NCI-H524 treated with DMSO at 0.1 percent for 48 hours (cell line): ENCODE data around the gene LCN2.

Experiments
- DNase-seq: peaks from one replicate; lab custom pipeline; 2025; lab: John Stamatoyannopoulos, UW

The LCN2 gene

GRCh38 chr9:128115187-128116103 lies 33.8 kb upstream of the LCN2 start:
- DNase-seq, result no peak

- no peak for DNase-seq
Measured at GRCh38 chr9:128116104-128117083, 32.9 kb upstream of the LCN2 start.

- peak; percentile 70 for DNase-seq
Measured at GRCh38 chr9:128117613-128118471, 31.4 kb upstream of the LCN2 start.

GRCh38 chr9:128118472-128118857 lies 30.8 kb upstream of the LCN2 start:
- DNase-seq, result no peak

GRCh38 chr9:128118971-128119665 lies 30.1 kb upstream of the LCN2 start:
- DNase-seq, result no peak

- DNase-seq, result no peak
Measured at GRCh38 chr9:128120061-128120740, 29.1 kb upstream of the LCN2 start.

- DNase-seq, result no peak
Measured at GRCh38 chr9:128120741-128121465, 28.4 kb upstream of the LCN2 start.

GRCh38 chr9:128121466-128121810 lies 27.8 kb upstream of the LCN2 start:
- no peak for DNase-seq

GRCh38 chr9:128121924-128122808 lies 27.1 kb upstream of the LCN2 start:
- no peak for DNase-seq

- no peak for DNase-seq
Measured at GRCh38 chr9:128122809-128123175, 26.5 kb upstream of the LCN2 start.

GRCh38 chr9:128123451-128124080 lies 25.7 kb upstream of the LCN2 start:
- no peak for DNase-seq

- DNase-seq, result no peak
Measured at GRCh38 chr9:128124451-128124850, 24.8 kb upstream of the LCN2 start.

- no peak for DNase-seq
Measured at GRCh38 chr9:128124873-128125579, 24.2 kb upstream of the LCN2 start.

GRCh38 chr9:128125580-128126354 lies 23.5 kb upstream of the LCN2 start:
- no peak for DNase-seq

GRCh38 chr9:128127568-128127989 lies 21.7 kb upstream of the LCN2 start, which contains the start of gene PTGES2:
Gene PTGES2 (minus strand): TSS chr9:128127729. CDS start chr9:128127717, 12 bp downstream.
- no peak for DNase-seq

- DNase-seq, result peak; percentile 58
Measured at GRCh38 chr9:128127990-128128835, 21.0 kb upstream of the LCN2 start.
